Measurements from ENCODE around the gene TENT5A. TPM values are rescaled to one million over a fixed set of nuclear protein-coding genes. Genes with fewer than 3 reads are reported as not detected.

Gene TENT5A
- total RNA-seq, 4 donors from 2014 or later: 5.6 to 42.1 (median 34.2) TPM

DNA sequence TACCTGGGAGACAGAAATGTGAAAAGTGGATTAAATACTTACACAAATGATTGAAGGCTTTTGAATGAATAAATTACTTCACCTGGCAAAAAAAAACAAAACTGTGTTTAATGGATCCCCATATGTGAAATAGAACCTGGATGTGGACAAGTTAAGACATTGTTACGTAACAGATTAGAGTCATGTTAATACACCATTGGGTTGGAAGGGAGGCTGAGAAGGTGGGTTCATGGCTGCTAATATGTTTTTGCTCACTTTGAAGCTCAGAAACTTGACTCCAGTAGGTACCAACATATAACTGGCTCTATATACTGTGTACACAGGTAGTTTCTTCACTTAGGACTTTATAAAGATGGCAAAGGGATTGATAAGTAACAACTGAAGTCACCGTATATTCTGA lies 21.4 kb upstream of the TENT5A start:
- 96 to 97% methylated on average over 2 of the region's 2 CpGs for WGBS, 2 donors (ENCODE audit: low coverage in 1 of 2)
- intact Hi-C loops (cut with DNase I; ENCODE audit: low total_unique reads): no loop called here
- Histone ChIP-seq H3K4me3 (no peak overlapping the region), H3K36me3 (no peaks in the 10 kb centered on the region), H3K27me3 (no peaks in the 10 kb centered on the region), H3K4me1 (peaks cover 0 to 7% (median 3%) of the 10 kb centered on the region in 4 donors), H3K9me3 (no peaks in the 10 kb centered on the region), H3K27ac (no peak overlapping the region)
- DNase-seq: no peak
- TF ChIP-seq POLR2AphosphoS5 (IDR thresholded peaks at IDR 0.05) (no peak), EP300 (IDR thresholded peaks at IDR 0.05; ENCODE audit: low read depth) (no peak), POLR2A (IDR thresholded peaks at IDR 0.05) (no peak), CTCF (IDR thresholded peaks at IDR 0.05) (no peak)
- in situ Hi-C loops (cut with MboI; ENCODE audit: low pct_ligation_motif_present in 1 of 4, low pct_unique_long_range_greater_than_20kb in 1 of 4, low sequenced_read_pairs in 3 of 4): loop anchor here in 1 of 4 donors (25.0 kb wide), 2 partner anchors 1162 to 1637 kb away; no protein-coding TSS in a partner anchor

GRCh38 chr6:81772741-81773140 lies 20.3 kb upstream of the TENT5A start:
- TF ChIP-seq CTCF (IDR thresholded peaks at IDR 0.05): no peak
- no peak for TF ChIP-seq POLR2AphosphoS5 (IDR thresholded peaks at IDR 0.05)
- TF ChIP-seq POLR2A (IDR thresholded peaks at IDR 0.05): no peak
- TF ChIP-seq EP300 (IDR thresholded peaks at IDR 0.05; ENCODE audit: low read depth): no peak
- H3K4me3 ChIP-seq: no peak overlapping the region
- no peaks in the 10 kb centered on the region for H3K9me3 ChIP-seq
- intact Hi-C loops (cut with DNase I; ENCODE audit: low total_unique reads) (no loop called here), in situ Hi-C loops (cut with MboI; ENCODE audit: low pct_ligation_motif_present in 1 of 4, low pct_unique_long_range_greater_than_20kb in 1 of 4, low sequenced_read_pairs in 3 of 4) (loop anchor here in 1 of 4 donors (25.0 kb wide), 2 partner anchors 1160 to 1635 kb away; no protein-coding TSS in a partner anchor)
- H3K27ac ChIP-seq: no peak overlapping the region
- H3K27me3 ChIP-seq: no peaks in the 10 kb centered on the region
- peaks cover 0 to 10% (median 4%) of the 10 kb centered on the region in 4 donors for H3K4me1 ChIP-seq
- WGBS, 2 donors (ENCODE audit: low coverage in 1 of 2): 64 to 80% methylated on average over 2 of the region's 2 CpGs
- DNase-seq: no peak
- H3K36me3 ChIP-seq: no peaks in the 10 kb centered on the region

- WGBS, 2 donors (ENCODE audit: low coverage in 1 of 2): 83 to 94% methylated on average over 1 of the region's 1 CpG
- intact Hi-C loops (cut with DNase I; ENCODE audit: low total_unique reads) (no loop called here), in situ Hi-C loops (cut with MboI; ENCODE audit: low pct_ligation_motif_present in 1 of 4, low pct_unique_long_range_greater_than_20kb in 1 of 4, low sequenced_read_pairs in 3 of 4) (loop anchor here in 1 of 4 donors (25.0 kb wide), 2 partner anchors 1159 to 1634 kb away; no protein-coding TSS in a partner anchor)
- no peak overlapping the region for H3K27ac ChIP-seq
- peaks cover 0 to 26% (median 15%) of the 10 kb centered on the region in 4 donors for H3K4me1 ChIP-seq
- no peak for DNase-seq
- H3K36me3 ChIP-seq: no peaks in the 10 kb centered on the region
- no peaks in the 10 kb centered on the region for H3K27me3 ChIP-seq
- H3K4me3 ChIP-seq: no peak overlapping the region
- TF ChIP-seq CTCF (IDR thresholded peaks at IDR 0.05) (no peak), POLR2AphosphoS5 (IDR thresholded peaks at IDR 0.05) (no peak), POLR2A (IDR thresholded peaks at IDR 0.05) (no peak), EP300 (IDR thresholded peaks at IDR 0.05; ENCODE audit: low read depth) (no peak)
- H3K9me3 ChIP-seq: no peaks in the 10 kb centered on the region
These were observed 18.6 kb upstream of the TENT5A start for GRCh38 chr6:81771097-81771496.

GRCh38 chr6:81770381-81770780 lies 17.9 kb upstream of the TENT5A start:
- Histone ChIP-seq H3K27ac (no peak overlapping the region), H3K27me3 (no peaks in the 10 kb centered on the region), H3K36me3 (no peaks in the 10 kb centered on the region), H3K9me3 (no peaks in the 10 kb centered on the region), H3K4me1 (peaks cover 0 to 26% (median 15%) of the 10 kb centered on the region in 4 donors), H3K4me3 (no peak overlapping the region)
- in situ Hi-C loops (cut with MboI; ENCODE audit: low pct_ligation_motif_present in 1 of 4, low pct_unique_long_range_greater_than_20kb in 1 of 4, low sequenced_read_pairs in 3 of 4): loop anchor here in 1 of 4 donors (25.0 kb wide), 2 partner anchors 1158 to 1633 kb away; no protein-coding TSS in a partner anchor
- no peak for TF ChIP-seq POLR2AphosphoS5 (IDR thresholded peaks at IDR 0.05)
- TF ChIP-seq EP300 (IDR thresholded peaks at IDR 0.05; ENCODE audit: low read depth): no peak
- no peak for TF ChIP-seq POLR2A (IDR thresholded peaks at IDR 0.05)
- no peak for TF ChIP-seq CTCF (IDR thresholded peaks at IDR 0.05)
- WGBS, 2 donors (ENCODE audit: low coverage in 1 of 2): 82 to 90% methylated on average over 1 of the region's 1 CpG
- no peak for DNase-seq
- intact Hi-C loops (cut with DNase I; ENCODE audit: low total_unique reads): no loop called here
